Activated T-helper 2 cell treated with anti-CD3 and anti-CD28 coated beads, Interferon-gamma antibody, Interleukin-2, Interleukin-4, amounts not matched to agents 10 μg/mL and 5 μg/mL and 100 μg/mL, durations not matched to agents 14 hours and 24 hours and 36 hours (primary cell): ENCODE results near the gene CD1B. TPM values are rescaled to one million over a fixed set of nuclear protein-coding genes. Genes with fewer than 3 reads are reported as not detected.
A peak's percentile ranks its signal among the peaks of the same experiment; 100 is the strongest.
"Not testable (repeated sequence)": the region's sequence is repeated elsewhere in the genome, so short reads cannot be mapped to it uniquely, and the experiment has no call there.

Experiments
- DNase-seq: peaks from one replicate; pipeline ENCODE4 v3.0.0; 2021; ENCODE audit warnings: low spot score
- H3K27ac Mint-ChIP-seq: one replicate; pipeline ENCODE4 v1.8.0; 2021; ENCODE audit warnings: mixed read lengths
- H3K27me3 Mint-ChIP-seq: one replicate; pipeline ENCODE4 v1.8.0; 2021; ENCODE audit warnings: low read depth, mixed read lengths
- H3K36me3 Mint-ChIP-seq: one replicate; pipeline ENCODE4 v1.8.0; 2021; ENCODE audit warnings: low read depth, mixed read lengths
- H3K4me1 Mint-ChIP-seq: one replicate; pipeline ENCODE4 v1.8.0; 2021; ENCODE audit warnings: low read depth, mixed read lengths
- H3K4me3 Mint-ChIP-seq: one replicate; pipeline ENCODE4 v1.8.0; 2021; ENCODE audit warnings: low read depth, mild to moderate bottlenecking, moderate library complexity, mixed read lengths
- H3K9me3 Mint-ChIP-seq: one replicate; pipeline ENCODE4 v1.8.0; 2021; ENCODE audit warnings: mixed read lengths
- intact Hi-C: fragments of 100-400 bp; cut with micrococcal nuclease; formaldehyde crosslinking; loops from one replicate; pipeline ENCODE4 v1.15.1; 2023
- total RNA-seq: library from RNA; stranded (reverse); gene quantifications from 2 replicates; pipeline ENCODE4 v1.2.3, GENCODE V29; 2022

CD1B gene
- total RNA-seq, 1 donor from 2014 or later, result not detected

- Mint-ChIP-seq H3K36me3 (no peaks in the 10 kb centered on the region), H3K9me3 (peaks cover 15% of the 10 kb centered on the region), H3K27me3 (no peaks in the 10 kb centered on the region), H3K27ac (no peak overlapping the region), H3K4me1 (no peaks in the 10 kb centered on the region), H3K4me3 (no peak overlapping the region)
- no peak for DNase-seq
- intact Hi-C loops, result no loop called here
Observed at GRCh38 chr1:158311066-158311465, 20.3 kb downstream of the CD1B start.

DNA sequence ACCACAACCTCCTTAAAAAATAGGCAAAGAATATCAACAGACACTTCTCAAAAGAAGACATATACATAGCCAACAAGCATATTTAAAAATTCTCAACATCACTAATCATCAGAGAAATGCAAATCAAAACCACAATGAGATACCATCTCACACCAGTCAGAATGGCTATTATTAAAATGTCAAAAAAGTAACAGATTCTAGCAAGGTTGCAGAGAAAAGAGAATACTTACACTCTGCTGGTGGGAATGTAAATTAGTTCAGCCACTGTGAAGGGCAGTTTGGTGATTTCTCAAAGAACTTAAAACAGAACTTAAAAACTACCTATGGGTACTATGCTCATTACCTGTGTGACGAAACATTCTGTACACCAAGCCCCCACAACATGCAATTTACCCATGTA is 20.7 kb downstream of the CD1B start:
- H3K4me1 Mint-ChIP-seq, result no peaks in the 10 kb centered on the region
- intact Hi-C loops, result no loop called here
- H3K27me3 Mint-ChIP-seq, result no peaks in the 10 kb centered on the region
- no peak overlapping the region for H3K4me3 Mint-ChIP-seq
- peaks cover 15% of the 10 kb centered on the region for H3K9me3 Mint-ChIP-seq
- no peak for DNase-seq
- no peak overlapping the region for H3K27ac Mint-ChIP-seq
- no peaks in the 10 kb centered on the region for H3K36me3 Mint-ChIP-seq

DNA sequence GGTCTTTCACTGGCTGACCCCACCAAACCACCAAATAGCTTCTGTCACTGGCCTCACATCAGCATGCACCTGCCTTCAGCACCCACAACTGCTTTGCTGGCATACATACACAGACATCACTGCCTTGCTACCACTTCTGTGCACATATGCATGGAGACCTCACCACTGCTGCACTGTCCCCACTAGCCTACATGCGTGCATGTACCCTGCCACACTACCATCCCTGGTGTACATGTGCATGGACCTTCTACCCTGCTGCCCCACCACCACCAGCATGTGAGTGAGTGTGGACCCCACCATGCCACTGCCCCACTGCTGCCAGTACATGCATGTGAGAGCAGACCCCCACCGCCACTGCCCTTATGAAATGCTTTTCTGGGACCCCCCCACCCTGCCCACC is 35.5 kb downstream of the CD1B start:
- intact Hi-C loops, result no loop called here
- H3K27ac Mint-ChIP-seq, result no peak overlapping the region
- no peaks in the 10 kb centered on the region for H3K4me1 Mint-ChIP-seq
- H3K36me3 Mint-ChIP-seq, result no peaks in the 10 kb centered on the region
- DNase-seq, result no peak
- H3K9me3 Mint-ChIP-seq, result peaks cover 3% of the 10 kb centered on the region
- H3K4me3 Mint-ChIP-seq, result no peak overlapping the region
- H3K27me3 Mint-ChIP-seq, result no peaks in the 10 kb centered on the region

DNA sequence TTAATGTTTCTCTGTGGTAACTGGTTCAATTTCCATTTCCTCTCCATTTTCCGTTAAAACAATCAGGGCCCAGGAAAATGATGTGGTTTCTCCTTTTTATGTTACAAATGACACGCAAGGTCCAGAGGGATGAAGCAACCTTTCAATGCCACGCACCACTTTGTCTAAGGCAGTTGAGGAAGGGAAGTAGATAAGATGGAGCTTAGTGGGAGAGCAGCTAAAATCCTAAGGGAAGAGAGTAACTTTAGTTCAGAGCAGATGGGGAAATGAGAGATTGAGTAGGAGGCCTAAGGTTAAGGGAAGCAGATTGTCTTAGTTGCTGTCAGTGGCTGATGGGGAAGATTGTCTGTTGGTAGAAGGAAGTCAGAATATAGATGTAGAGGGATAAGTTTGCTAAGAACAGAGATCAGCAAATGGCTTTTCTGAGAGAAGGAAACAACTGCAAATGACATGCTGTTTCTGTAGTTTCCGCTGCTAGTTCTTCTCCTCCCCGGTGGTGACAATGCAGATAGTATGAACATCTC is 40.9 kb downstream of the CD1B start:
- intact Hi-C loops, result no loop called here
- H3K4me3 Mint-ChIP-seq, result no peak overlapping the region
- H3K36me3 Mint-ChIP-seq, result no peaks in the 10 kb centered on the region
- no peaks in the 10 kb centered on the region for H3K9me3 Mint-ChIP-seq
- peaks cover 20% of the 10 kb centered on the region for H3K4me1 Mint-ChIP-seq
- H3K27ac Mint-ChIP-seq, result no peak overlapping the region
- H3K27me3 Mint-ChIP-seq, result no peaks in the 10 kb centered on the region
- no peak for DNase-seq

DNA sequence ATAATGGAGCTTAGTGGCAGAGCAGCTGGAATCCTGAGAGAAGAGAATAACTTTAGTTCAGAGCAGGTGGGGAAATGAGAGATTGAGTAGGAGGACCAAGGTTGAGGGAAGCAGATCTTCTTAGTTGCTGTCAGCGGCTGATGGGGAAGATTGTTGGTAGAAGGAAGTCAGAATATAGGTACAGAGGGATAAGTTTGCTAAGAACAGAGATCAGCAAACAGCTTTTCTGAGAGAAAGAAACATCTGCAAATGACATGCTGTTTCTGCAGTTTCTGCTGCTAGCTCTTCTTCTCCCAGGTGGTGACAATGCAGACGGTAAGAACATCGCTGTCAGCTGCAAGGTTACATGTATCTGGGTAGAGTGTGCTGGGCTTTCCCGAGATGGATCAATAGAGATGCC is 41.5 kb downstream of the CD1B start, which contains the start of gene CD1C:
Gene CD1C, plus strand, starts transcription at position 113 of the 400 bp plus-strand sequence. Its CDS starts 142 bp downstream, at position 255.
- H3K27me3 Mint-ChIP-seq, result no peaks in the 10 kb centered on the region
- no peaks in the 10 kb centered on the region for H3K36me3 Mint-ChIP-seq
- intact Hi-C loops, result loop anchor here (5.0 to 10.0 kb wide), 2 partner anchors 37 to 785 kb away; partner anchors contain the start of gene AIM2

GRCh38 chr1:158286941-158287346 is 44.4 kb downstream of the CD1B start:
- DNase-seq, result no peak
- H3K4me3 Mint-ChIP-seq, result no peak overlapping the region
- peaks cover 26% of the 10 kb centered on the region for H3K4me1 Mint-ChIP-seq
- H3K27me3 Mint-ChIP-seq, result peaks cover 3% of the 10 kb centered on the region
- no peaks in the 10 kb centered on the region for H3K36me3 Mint-ChIP-seq
- intact Hi-C loops, result loop anchor here (2.0 to 10.0 kb wide), 3 partner anchors 40 to 788 kb away; partner anchors contain the start of genes AIM2 and IFI16
- H3K27ac Mint-ChIP-seq, result peak overlapping the region; percentile 34
- no peaks in the 10 kb centered on the region for H3K9me3 Mint-ChIP-seq

More for the DNA sequence above, 41.5 kb downstream of the CD1B start, which contains the start of gene CD1C:
- Mint-ChIP-seq H3K4me3 (no peak within 1 kb of the TSS), H3K9me3 (no peaks in the 10 kb centered on the region), H3K27ac (no peak within 1 kb of the TSS), H3K4me1 (peaks cover 23% of the 10 kb centered on the region)
- no peak for DNase-seq

DNA sequence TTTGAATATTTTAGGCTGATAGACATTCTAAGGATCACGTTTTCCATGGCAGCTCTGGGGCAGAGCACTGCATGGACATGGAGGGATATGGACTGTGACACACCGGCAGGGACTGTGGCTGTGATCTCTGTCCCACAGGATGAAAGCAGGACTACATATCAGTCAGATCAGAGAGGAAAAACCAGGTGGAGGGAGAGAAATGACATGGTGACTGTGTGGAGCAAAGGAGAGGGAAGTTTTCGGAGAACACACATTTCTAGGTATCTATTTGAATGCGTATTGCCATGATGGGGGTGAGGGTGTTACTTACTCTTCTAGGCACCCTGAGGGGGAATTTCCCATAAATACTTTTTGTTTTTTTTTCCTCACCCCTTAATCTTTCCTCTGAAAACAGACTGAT is 44.8 kb downstream of the CD1B start:
- no peak for DNase-seq
- Mint-ChIP-seq H3K9me3 (peaks cover 4% of the 10 kb centered on the region), H3K27ac (peak overlapping the region; percentile 47), H3K36me3 (no peaks in the 10 kb centered on the region), H3K4me1 (peaks cover 26% of the 10 kb centered on the region), H3K4me3 (no peak overlapping the region), H3K27me3 (peaks cover 3% of the 10 kb centered on the region)
- intact Hi-C loops, result loop anchor here (2.0 to 10.0 kb wide), 3 partner anchors 41 to 788 kb away; partner anchors contain the start of genes AIM2 and IFI16

GRCh38 chr1:158285756-158286241 is 45.5 kb downstream of the CD1B start:
- no peak for DNase-seq
- H3K27ac Mint-ChIP-seq, result peak overlapping the region; percentile 69
- peaks cover 3% of the 10 kb centered on the region for H3K27me3 Mint-ChIP-seq
- peaks cover 26% of the 10 kb centered on the region for H3K4me1 Mint-ChIP-seq
- no peaks in the 10 kb centered on the region for H3K36me3 Mint-ChIP-seq
- peaks cover 9% of the 10 kb centered on the region for H3K9me3 Mint-ChIP-seq
- no peak overlapping the region for H3K4me3 Mint-ChIP-seq
- intact Hi-C loops, result loop anchor here (2.0 to 10.0 kb wide), 3 partner anchors 42 to 789 kb away; partner anchors contain the start of genes AIM2 and IFI16

DNA sequence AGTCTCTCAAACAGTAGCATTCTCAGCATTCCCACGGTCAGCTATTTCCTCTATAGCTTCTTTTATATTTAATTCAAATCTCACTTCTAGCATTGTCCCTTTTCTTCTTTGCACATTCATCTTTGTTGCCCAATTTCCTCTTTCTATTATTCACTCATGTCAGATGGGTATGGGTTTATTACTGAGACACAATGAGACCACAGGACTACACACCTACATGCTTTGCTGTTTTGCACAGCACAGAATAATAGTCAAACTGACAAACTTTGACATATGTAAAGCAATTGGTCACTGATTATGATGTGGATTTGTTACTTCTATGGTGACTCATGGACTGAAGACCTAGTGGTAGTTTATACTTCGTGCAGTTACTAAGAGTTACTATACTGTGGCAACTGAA is 47.4 kb downstream of the CD1B start:
- H3K36me3 Mint-ChIP-seq, result no peaks in the 10 kb centered on the region
- no peak for DNase-seq
- H3K4me3 Mint-ChIP-seq, result no peak overlapping the region
- H3K27ac Mint-ChIP-seq, result no peak overlapping the region
- H3K27me3 Mint-ChIP-seq, result peaks cover 3% of the 10 kb centered on the region
- peaks cover 26% of the 10 kb centered on the region for H3K4me1 Mint-ChIP-seq
- H3K9me3 Mint-ChIP-seq, result peaks cover 9% of the 10 kb centered on the region
- intact Hi-C loops, result loop anchor here (10.0 kb wide), 1 partner anchor 791 kb away; the partner anchor contains the start of gene AIM2

- not testable (repeated sequence) for H3K27ac Mint-ChIP-seq, H3K27me3 Mint-ChIP-seq, H3K36me3 Mint-ChIP-seq, H3K9me3 Mint-ChIP-seq, DNase-seq, H3K4me3 Mint-ChIP-seq
- intact Hi-C loops, result loop anchor here (10.0 kb wide), 1 partner anchor 792 kb away; the partner anchor contains the start of gene AIM2
- H3K4me1 Mint-ChIP-seq, result peaks cover 22% of the 10 kb centered on the region
Observed at GRCh38 chr1:158282421-158282820, 48.9 kb downstream of the CD1B start.

Other genes starting within 250 kb of the CD1B start
- not detected in 2 replicates for gene CD1D, start 150.6 kb downstream of the CD1B start, total RNA-seq
- not detected in 2 replicates for gene CD1A, start 77.1 kb downstream of the CD1B start, total RNA-seq
- 0.46 TPM in 1 of 2 replicates, not detected in the other for gene CD1C, start 41.6 kb downstream of the CD1B start, total RNA-seq
- not detected in 2 replicates for gene CD1E, start 22.4 kb upstream of the CD1B start, total RNA-seq
- gene OR10T2, start 67.9 kb upstream of the CD1B start, total RNA-seq, result not detected in 2 replicates
- not detected in 2 replicates for gene OR10K2, start 94.7 kb upstream of the CD1B start, total RNA-seq
- not detected in 2 replicates for gene OR10K1, start 130.3 kb upstream of the CD1B start, total RNA-seq
- not detected in 2 replicates for gene OR10R2, start 140.7 kb upstream of the CD1B start, total RNA-seq
- gene OR6Y1, start 222.9 kb upstream of the CD1B start, total RNA-seq, result not detected in 2 replicates
- gene OR6P1, start 239.0 kb upstream of the CD1B start, total RNA-seq, result not detected in 2 replicates
- gene OR10X1, start 248.4 kb upstream of the CD1B start, total RNA-seq, result not detected in 2 replicates